ENCODE data around the gene APBB2. TPM values are rescaled to one million over a fixed set of nuclear protein-coding genes. Genes with fewer than 3 reads are reported as not detected.

APBB2 gene
- total and polyA plus RNA-seq, 2 of the 4 experiments (the other 2 are of a cell fraction): 47.9 to 75.5 TPM

- no peaks in the 10 kb centered on the region for H3K27me3 ChIP-seq (ENCODE audit: control insufficient read depth, insufficient read depth, low read length)
- no peak overlapping the region for H2AK9ac ChIP-seq (replicated peaks; ENCODE audit: low read depth, low read length, poor library complexity)
- no peak for TF ChIP-seq SMC3 (IDR thresholded peaks at IDR 0.05; ENCODE audit: low read depth, low read length)
- TF ChIP-seq RCOR1 (IDR thresholded peaks at IDR 0.05; ENCODE audit: insufficient replicate concordance, low read length): no peak
- no peak for TF ChIP-seq RFX5 (IDR thresholded peaks at IDR 0.05; ENCODE audit: low read depth, low read length)
- TF ChIP-seq POLR2A (IDR thresholded peaks at IDR 0.05; ENCODE audit: low read depth, low read length): no peak
- TF ChIP-seq NFE2L2 (IDR thresholded peaks at IDR 0.05; ENCODE audit: low read depth, low read length): no peak
- TF ChIP-seq USF2 (IDR thresholded peaks at IDR 0.05; ENCODE audit: low read depth, low read length): no peak
- TF ChIP-seq CHD1 (IDR thresholded peaks at IDR 0.05; ENCODE audit: low read depth, low read length): no peak
- no peak for TF ChIP-seq FOS (IDR thresholded peaks at IDR 0.05; ENCODE audit: low read depth, low read length)
- TF ChIP-seq MAZ (IDR thresholded peaks at IDR 0.05; ENCODE audit: borderline replicate concordance, low read depth, low read length): no peak
- TF ChIP-seq ELK1 (IDR thresholded peaks at IDR 0.05; ENCODE audit: borderline replicate concordance, low read depth, low read length): no peak
- no peak for TF ChIP-seq CTCF (conservative IDR thresholded peaks at IDR 0.05; ENCODE audit: low read depth, low read length)
- no peak for TF ChIP-seq BHLHE40 (IDR thresholded peaks at IDR 0.05; ENCODE audit: low read depth, low read length)
- no peak for TF ChIP-seq MXI1 (IDR thresholded peaks at IDR 0.05; ENCODE audit: borderline replicate concordance, low read depth, low read length)
- no peak overlapping the region for H3K4me2 ChIP-seq (ENCODE audit: low read depth, low read length)
- no peak overlapping the region for H2AK5ac ChIP-seq (ENCODE audit: low read depth, low read length)
- H3K14ac ChIP-seq (replicated peaks; ENCODE audit: low read depth, low read length): no peak overlapping the region
- H3K4me3 ChIP-seq (ENCODE audit: insufficient read depth, low read depth, low read length): no peak overlapping the region
- peaks cover 33% of the 10 kb centered on the region for H3K36me3 ChIP-seq (ENCODE audit: control insufficient read depth, insufficient read depth, low read length)
- 0 out of 2 replicates have a peak, but pooled peaks cover 2% of the 10 kb centered on the region for H3K9me1 ChIP-seq (ENCODE audit: insufficient read depth, low read length)
- dilution Hi-C loops (cut with HindIII; ENCODE audit: low sequenced_read_pairs, unreplicated experiment) (no loop called here), in situ Hi-C loops (cut with MboI; ENCODE audit: low sequenced_read_pairs) (loop anchor here (25.0 kb wide), 1 partner anchor 108 kb away; no protein-coding TSS in a partner anchor), intact Hi-C loops (cut with micrococcal nuclease) (no loop called here)
- no peaks in the 10 kb centered on the region for H4K20me1 ChIP-seq (ENCODE audit: insufficient read depth, low read length)
- no peak overlapping the region for H3K56ac ChIP-seq (ENCODE audit: extremely low read depth, insufficient read depth, low read length)
- ChIA-PET POLR2A (ENCODE audit: unreplicated experiment) (no interaction called here), CTCF (no interaction called here)
- H3K79me1 ChIP-seq (ENCODE audit: low read depth in 1 of 2, low read length in 2 of 2): no peaks in the 10 kb centered on the region
- no peak overlapping the region for H4K91ac ChIP-seq (ENCODE audit: insufficient read depth, low read depth, low read length)
- H4K5ac ChIP-seq (ENCODE audit: low read depth, low read length): no peak overlapping the region
- no peaks in the 10 kb centered on the region for H3K9me3 ChIP-seq (ENCODE audit: control insufficient read depth, insufficient read depth, low read length)
- 97% methylated on average over 5 of the region's 11 CpGs; no CpG with 5 or more reads in 1 of the 2 experiments for whole genome bisulfite sequencing, 2 experiments (ENCODE audit: extremely low coverage in 2 of 2, insufficient read length in 1 of 2)
- BruUV-seq (replicated peaks): no TSS peak
- no peak for DNase-seq
- H3K18ac ChIP-seq (ENCODE audit: low read depth, low read length): no peak overlapping the region
- H2BK120ac ChIP-seq (ENCODE audit: low read depth, low read length): no peak overlapping the region
- H3K9ac ChIP-seq (ENCODE audit: low read depth, low read length): no peak overlapping the region
- H3K4me1 ChIP-seq (ENCODE audit: control insufficient read depth, insufficient read depth, low read length): no peaks in the 10 kb centered on the region; the same call in 1 of the 2 replicates
- H3K27ac ChIP-seq (ENCODE audit: insufficient read depth, low read length): no peak overlapping the region
- ATAC-seq (ENCODE audit: low read depth): no peak
- H2BK5ac ChIP-seq (ENCODE audit: low read depth, low read length, poor library complexity, severe bottlenecking): no peak overlapping the region
- H2BK20ac ChIP-seq (ENCODE audit: low read depth, low read length): no peak overlapping the region
- H3K23ac ChIP-seq (ENCODE audit: low read depth, low read length): no peak overlapping the region
- H2AFZ ChIP-seq (replicated peaks; ENCODE audit: low read length, poor library complexity): no peak overlapping the region
- H2BK15ac ChIP-seq (ENCODE audit: low read depth, low read length): no peak overlapping the region
- H3K4ac ChIP-seq (ENCODE audit: low read depth, low read length): no peak overlapping the region
- H4K8ac ChIP-seq (ENCODE audit: low read depth in 2 of 2, low read length in 2 of 2): no peak overlapping the region
Measured at GRCh38 chr4:40820101-40820500, 394.2 kb downstream of the APBB2 start.

Data from IMR-90 (cell line).